Measurements from ENCODE around the gene PROK2. TPM values are rescaled to one million over a fixed set of nuclear protein-coding genes. Genes with fewer than 3 reads are reported as not detected.

Gene PROK2
- polyA plus RNA-seq, 1 experiment = not detected

DNA sequence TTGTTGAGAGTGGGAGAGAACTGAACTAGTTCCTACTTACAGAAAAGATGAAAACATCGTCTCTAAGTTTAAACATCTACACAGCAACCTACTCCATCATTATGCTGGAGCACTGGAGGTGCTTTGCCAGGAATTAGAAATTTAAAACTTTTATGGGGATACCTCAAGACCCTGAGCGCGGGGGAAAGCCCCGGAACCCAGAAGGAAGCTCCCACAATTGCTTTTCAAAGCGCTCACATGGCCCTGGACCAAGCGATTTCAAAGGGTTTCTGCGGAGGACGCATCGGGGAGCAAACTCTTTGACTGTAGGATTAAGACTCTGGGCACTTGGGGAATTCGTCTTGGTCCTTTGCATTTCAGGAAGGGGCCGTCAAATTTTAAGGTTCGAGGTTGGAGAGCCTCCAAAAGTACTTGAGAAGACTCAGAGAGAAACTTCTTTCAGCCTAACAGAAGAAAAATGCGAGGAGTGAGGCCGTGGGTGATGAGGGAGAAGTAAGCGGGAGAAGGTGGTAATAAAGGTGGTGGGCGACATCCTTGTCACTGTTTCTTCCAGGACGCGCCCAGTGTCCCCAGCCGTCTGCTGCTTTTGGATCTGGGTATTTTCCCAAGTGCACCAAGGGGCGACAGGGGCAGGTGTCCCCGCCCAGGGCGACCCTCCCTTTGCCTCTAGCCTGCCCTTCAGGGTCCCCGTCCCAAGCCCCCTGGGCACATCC, 591 bp downstream of the PROK2 start:
- ChIA-PET POLR2A (no interaction called here), CTCF (no interaction called here)
- Histone ChIP-seq H3K27ac (ENCODE audit: low read depth, low read length) (no peak overlapping the region), H3K27me3 (ENCODE audit: control insufficient read depth, insufficient read depth, low read length) (peaks cover 45% of the 10 kb centered on the region), H3K9me3 (ENCODE audit: control insufficient read depth, insufficient read depth, low read length) (no peaks in the 10 kb centered on the region), H3K4me3 (ENCODE audit: low read depth, low read length) (0 out of 2 replicates have a peak overlapping the region, but pooled peaks have one; percentile 3)
- TF ChIP-seq, protein P1, sequence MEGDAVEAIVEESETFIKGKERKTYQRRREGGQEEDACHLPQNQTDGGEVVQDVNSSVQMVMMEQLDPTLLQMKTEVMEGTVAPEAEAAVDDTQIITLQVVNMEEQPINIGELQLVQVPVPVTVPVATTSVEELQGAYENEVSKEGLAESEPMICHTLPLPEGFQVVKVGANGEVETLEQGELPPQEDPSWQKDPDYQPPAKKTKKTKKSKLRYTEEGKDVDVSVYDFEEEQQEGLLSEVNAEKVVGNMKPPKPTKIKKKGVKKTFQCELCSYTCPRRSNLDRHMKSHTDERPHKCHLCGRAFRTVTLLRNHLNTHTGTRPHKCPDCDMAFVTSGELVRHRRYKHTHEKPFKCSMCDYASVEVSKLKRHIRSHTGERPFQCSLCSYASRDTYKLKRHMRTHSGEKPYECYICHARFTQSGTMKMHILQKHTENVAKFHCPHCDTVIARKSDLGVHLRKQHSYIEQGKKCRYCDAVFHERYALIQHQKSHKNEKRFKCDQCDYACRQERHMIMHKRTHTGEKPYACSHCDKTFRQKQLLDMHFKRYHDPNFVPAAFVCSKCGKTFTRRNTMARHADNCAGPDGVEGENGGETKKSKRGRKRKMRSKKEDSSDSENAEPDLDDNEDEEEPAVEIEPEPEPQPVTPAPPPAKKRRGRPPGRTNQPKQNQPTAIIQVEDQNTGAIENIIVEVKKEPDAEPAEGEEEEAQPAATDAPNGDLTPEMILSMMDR (IDR thresholded peaks at IDR 0.05; ENCODE audit: low read depth, low read length) = no peak
- no peak for DNase-seq (ENCODE audit: low read depth, low spot score)

DNA sequence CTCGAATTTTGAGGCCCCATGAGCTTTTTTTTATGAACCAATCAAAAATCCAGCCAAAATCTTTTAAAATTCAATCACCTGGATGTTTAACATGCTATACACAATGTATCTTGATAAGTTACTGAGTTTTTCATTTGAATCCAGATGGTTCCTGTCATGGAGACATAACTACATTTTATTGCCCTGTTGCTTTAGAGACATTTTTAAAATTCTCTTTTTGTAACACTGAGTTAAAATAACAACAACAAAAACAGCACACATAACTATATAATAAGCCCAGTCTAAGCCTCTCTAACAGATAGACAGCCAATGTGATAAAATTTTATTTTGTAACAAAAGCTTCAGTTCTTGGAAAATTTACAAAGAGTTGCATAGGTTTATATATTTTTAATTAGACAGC, 1.8 kb downstream of the PROK2 start:
- TF ChIP-seq, protein P1 (IDR thresholded peaks at IDR 0.05; ENCODE audit: low read depth, low read length) = no peak
- CTCF ChIA-PET = no interaction called here
- POLR2A ChIA-PET = no interaction called here
- Histone ChIP-seq H3K9me3 (ENCODE audit: control insufficient read depth, insufficient read depth, low read length) (no peaks in the 10 kb centered on the region), H3K4me3 (ENCODE audit: low read depth, low read length) (no peak overlapping the region), H3K27ac (ENCODE audit: low read depth, low read length) (no peak overlapping the region), H3K27me3 (ENCODE audit: control insufficient read depth, insufficient read depth, low read length) (peaks cover 45% of the 10 kb centered on the region)
- DNase-seq (ENCODE audit: low read depth, low spot score) = no peak

DNA sequence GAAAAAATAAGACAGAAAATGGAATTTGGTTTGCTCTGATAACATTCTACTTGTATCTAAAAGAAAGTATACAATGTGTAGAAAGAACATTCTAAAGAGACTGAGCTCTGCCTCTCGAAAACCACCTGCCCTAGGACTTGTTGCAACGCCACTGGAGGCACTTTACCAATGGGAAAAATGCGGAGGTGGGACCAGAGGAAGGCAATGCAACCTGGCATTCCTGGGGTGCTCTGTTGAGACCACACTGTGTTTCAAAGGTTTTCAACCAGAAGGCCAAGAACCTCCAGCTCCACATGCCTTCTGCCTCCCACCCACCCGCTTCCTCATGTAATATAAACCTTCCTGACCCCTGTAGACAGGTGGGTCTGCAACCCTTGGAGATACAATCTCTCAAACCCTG, 4.5 kb downstream of the PROK2 start:
- ChIA-PET POLR2A (no interaction called here), CTCF (no interaction called here)
- TF ChIP-seq, protein P1 (IDR thresholded peaks at IDR 0.05; ENCODE audit: low read depth, low read length) = no peak
- no peaks in the 10 kb centered on the region for H3K9me3 ChIP-seq (ENCODE audit: control insufficient read depth, insufficient read depth, low read length)
- DNase-seq (ENCODE audit: low read depth, low spot score) = no peak
- peaks cover 29% of the 10 kb centered on the region for H3K27me3 ChIP-seq (ENCODE audit: control insufficient read depth, insufficient read depth, low read length)
- H3K4me3 ChIP-seq (ENCODE audit: low read depth, low read length) = no peak overlapping the region
- H3K27ac ChIP-seq (ENCODE audit: low read depth, low read length) = no peak overlapping the region

DNA sequence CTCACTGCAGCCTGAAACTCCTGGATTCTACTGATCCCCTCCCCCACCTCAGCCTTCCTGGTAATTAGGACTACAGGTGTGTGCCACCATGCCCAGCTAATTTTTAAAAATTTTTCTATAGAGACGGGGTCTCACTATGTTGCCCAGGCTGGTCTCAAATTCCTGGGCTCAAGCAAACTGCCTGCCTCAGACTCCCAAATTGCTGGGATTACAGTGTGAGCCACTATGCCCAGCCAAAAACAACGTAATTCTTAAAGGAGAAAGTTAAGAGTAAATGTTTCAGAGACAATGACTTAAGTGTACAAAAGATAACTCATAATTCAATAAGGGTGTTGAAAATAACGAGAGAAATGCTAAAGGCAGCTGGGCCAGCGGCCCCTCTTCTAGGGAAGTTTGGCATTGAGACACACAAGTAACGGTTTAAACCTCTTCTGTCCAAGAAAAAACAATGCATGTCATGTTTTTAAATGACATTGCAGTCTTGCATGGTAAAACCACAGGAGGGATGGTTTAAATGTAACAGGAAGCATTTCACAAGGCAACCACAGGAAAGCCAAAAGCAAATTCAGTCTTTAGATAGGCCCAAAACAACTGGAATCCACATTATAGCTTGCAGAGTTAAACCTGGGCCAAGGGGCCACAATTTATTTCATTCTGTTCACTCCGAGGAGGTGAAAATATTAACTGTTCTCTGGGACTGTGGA, 5.1 kb downstream of the PROK2 start:
- no peak overlapping the region for H3K27ac ChIP-seq (ENCODE audit: low read depth, low read length)
- no peak for DNase-seq (ENCODE audit: low read depth, low spot score)
- ChIA-PET CTCF (no interaction called here), POLR2A (no interaction called here)
- H3K4me3 ChIP-seq (ENCODE audit: low read depth, low read length) = no peak overlapping the region
- H3K9me3 ChIP-seq (ENCODE audit: control insufficient read depth, insufficient read depth, low read length) = no peaks in the 10 kb centered on the region
- H3K27me3 ChIP-seq (ENCODE audit: control insufficient read depth, insufficient read depth, low read length) = peaks cover 27% of the 10 kb centered on the region
- TF ChIP-seq, protein P1 (IDR thresholded peaks at IDR 0.05; ENCODE audit: low read depth, low read length) = no peak

DNA sequence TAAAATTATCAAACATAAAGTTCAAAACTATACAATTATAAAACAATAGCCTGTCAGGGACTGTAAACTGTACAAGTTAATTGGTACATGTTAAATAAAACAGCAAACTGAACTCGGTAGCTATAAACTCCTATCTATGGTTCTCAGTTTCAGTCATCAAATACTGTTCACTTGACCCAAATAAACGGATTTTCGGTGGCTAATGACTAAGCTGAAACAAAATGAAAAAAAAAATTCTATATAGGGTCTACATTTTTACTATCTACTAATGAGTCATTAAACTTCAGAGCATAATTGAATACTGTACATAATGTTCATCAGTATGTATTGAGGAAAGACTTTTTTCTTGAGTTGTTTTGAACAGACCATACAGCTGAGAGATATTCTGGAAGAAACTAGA, 6.6 kb downstream of the PROK2 start:
- POLR2A ChIA-PET = no interaction called here

More for the DNA sequence above, 6.6 kb downstream of the PROK2 start:
- TF ChIP-seq, protein P1 (IDR thresholded peaks at IDR 0.05; ENCODE audit: low read depth, low read length) = no peak
- Histone ChIP-seq H3K9me3 (ENCODE audit: control insufficient read depth, insufficient read depth, low read length) (no peaks in the 10 kb centered on the region), H3K27ac (ENCODE audit: low read depth, low read length) (no peak overlapping the region), H3K4me3 (ENCODE audit: low read depth, low read length) (no peak overlapping the region), H3K27me3 (ENCODE audit: control insufficient read depth, insufficient read depth, low read length) (peaks cover 14% of the 10 kb centered on the region)
- CTCF ChIA-PET = no interaction called here
- DNase-seq (ENCODE audit: low read depth, low spot score) = no peak
